Mucosa of descending colon (tissue), 3 donors: ENCODE measurements around the gene ZNF705A. TPM values are rescaled to one million over a fixed set of nuclear protein-coding genes. Genes with fewer than 3 reads are reported as not detected.
"Not testable (repeated sequence)": the region's sequence is repeated elsewhere in the genome, so short reads cannot be mapped to it uniquely, and the experiment has no call there.

Source experiments
- ATAC-seq: fragments of 200-7000 bp; cut with Tn5 transposase; one replicate; pipeline ENCODE4 v1.9.1; 2020; ENCODE audit warnings: mild to moderate bottlenecking, moderate library complexity
- DNase-seq, 3 donors: peaks; one replicate each; pipeline ENCODE4 v3.0.0-alpha.2; 2020
- H3K36me3 ChIP-seq: fragments of 200-600 bp; one replicate; pipeline ENCODE4 v1.8.0; 2021; ENCODE audit warnings: low read depth, mild to moderate bottlenecking
- H3K4me1 ChIP-seq: fragments of 200-600 bp; one replicate; pipeline ENCODE4 v1.8.0; 2021; ENCODE audit warnings: low read depth, mild to moderate bottlenecking
- H3K4me3 ChIP-seq: fragments of 200-600 bp; one replicate; pipeline ENCODE4 v1.8.0; 2021; ENCODE audit warnings: mild to moderate bottlenecking
- H3K9me3 ChIP-seq: fragments of 200-600 bp; one replicate; pipeline ENCODE4 v1.8.0; 2021; ENCODE audit warnings: mild to moderate bottlenecking
- CTCF ChIP-seq: fragments of 200-600 bp; IDR thresholded peaks from one replicate; pipeline ENCODE4 v1.8.0; 2022; ENCODE audit warnings: antibody characterized with exemption, mild to moderate bottlenecking
- intact Hi-C, 2 donors: fragments of 100-400 bp; cut with DNase I in 1 of 2; cut with micrococcal nuclease in 1 of 2; formaldehyde crosslinking; loops; one replicate each; pipeline versions ENCODE4 v1.11.0 to v1.11.1; 2022; cut with DNase I, micrococcal nuclease
- total RNA-seq, 3 donors: library from RNA; stranded (reverse); fragmentation: NEBNext Ultra II Directional in 2 of 3; extraction: Animal tissue kit (Norgen Biotek cat#: 25700) in 2 of 3; gene quantifications; one replicate each; pipeline versions ENCODE4 v1.2.1 to v1.2.4, GENCODE V29; 2021 to 2023
- donor health status: DM: no; HTN: no; CAD: no; lungs with moderate emphysema.
- donor health status: DM: no; HTN: no; CAD: no.
- donor health status: DM: no; HTN: yes; CAD: no.

The ZNF705A gene
- total RNA-seq, 3 donors from 2014 or later: not detected

- H3K4me3 ChIP-seq, intact Hi-C loops, ATAC-seq, H3K9me3 ChIP-seq, H3K4me1 ChIP-seq, H3K36me3 ChIP-seq, DNase-seq: not testable (repeated sequence)
These were observed 41.0 kb downstream of the ZNF705A start for GRCh38 chr12:8197685-8198308.

- H3K9me3 ChIP-seq, DNase-seq, intact Hi-C loops, H3K4me1 ChIP-seq, H3K4me3 ChIP-seq, ATAC-seq, H3K36me3 ChIP-seq: not testable (repeated sequence)
These were observed 62.0 kb downstream of the ZNF705A start for GRCh38 chr12:8218711-8219382.

GRCh38 chr12:8221375-8221774 is 64.6 kb downstream of the ZNF705A start:
- H3K4me3 ChIP-seq, DNase-seq, ATAC-seq, H3K9me3 ChIP-seq, intact Hi-C loops, H3K4me1 ChIP-seq, H3K36me3 ChIP-seq: not testable (repeated sequence)

GRCh38 chr12:8221844-8222243 is 65.0 kb downstream of the ZNF705A start:
- H3K4me3 ChIP-seq, DNase-seq, ATAC-seq, H3K4me1 ChIP-seq, intact Hi-C loops, H3K9me3 ChIP-seq, H3K36me3 ChIP-seq: not testable (repeated sequence)

- H3K36me3 ChIP-seq, intact Hi-C loops, H3K4me3 ChIP-seq, H3K4me1 ChIP-seq, H3K9me3 ChIP-seq, DNase-seq, ATAC-seq: not testable (repeated sequence)
These were observed 65.5 kb downstream of the ZNF705A start for GRCh38 chr12:8222303-8222702.

GRCh38 chr12:8223646-8224045 is 66.8 kb downstream of the ZNF705A start:
- DNase-seq, H3K36me3 ChIP-seq, intact Hi-C loops, H3K4me3 ChIP-seq, ATAC-seq, H3K9me3 ChIP-seq, H3K4me1 ChIP-seq: not testable (repeated sequence)

GRCh38 chr12:8224782-8225181 is 68.0 kb downstream of the ZNF705A start:
- DNase-seq, intact Hi-C loops, ATAC-seq, H3K36me3 ChIP-seq, H3K4me3 ChIP-seq, H3K9me3 ChIP-seq, H3K4me1 ChIP-seq: not testable (repeated sequence)

- no peaks in the 10 kb centered on the region for H3K36me3 ChIP-seq
- H3K4me3 ChIP-seq: no peak overlapping the region
- intact Hi-C loops: no loop called here
- no peaks in the 10 kb centered on the region for H3K4me1 ChIP-seq
- TF ChIP-seq CTCF: no peak
- no peaks in the 10 kb centered on the region for H3K9me3 ChIP-seq
- ATAC-seq (no peak), DNase-seq (no peak)
These were observed 69.5 kb downstream of the ZNF705A start for GRCh38 chr12:8226355-8226754.

GRCh38 chr12:8226992-8227731 is 70.3 kb downstream of the ZNF705A start, which contains the start of gene FAM90A1:
Gene FAM90A1, minus strand, starts transcription at chr12:8227618. Its CDS starts 2,786 bp downstream, at chr12:8224832.
- DNase-seq: peak; percentile 61 to 68 (median 64)
- not testable (repeated sequence) for ATAC-seq

GRCh38 chr12:8227732-8228077 is 70.9 kb downstream of the ZNF705A start:
- H3K4me1 ChIP-seq, DNase-seq, H3K4me3 ChIP-seq, ATAC-seq, intact Hi-C loops, H3K9me3 ChIP-seq, H3K36me3 ChIP-seq: not testable (repeated sequence)

More at GRCh38 chr12:8226992-8227731, 70.3 kb downstream of the ZNF705A start, which contains the start of gene FAM90A1:
- intact Hi-C loops, H3K4me3 ChIP-seq, H3K36me3 ChIP-seq, H3K9me3 ChIP-seq, H3K4me1 ChIP-seq: not testable (repeated sequence)

- intact Hi-C loops, H3K4me3 ChIP-seq, H3K9me3 ChIP-seq, H3K4me1 ChIP-seq, H3K36me3 ChIP-seq, DNase-seq, ATAC-seq: not testable (repeated sequence)
These were observed 71.8 kb downstream of the ZNF705A start for GRCh38 chr12:8228607-8229006.

- DNase-seq, H3K36me3 ChIP-seq, ATAC-seq, H3K4me3 ChIP-seq, intact Hi-C loops, H3K9me3 ChIP-seq, H3K4me1 ChIP-seq: not testable (repeated sequence)
These were observed 72.7 kb downstream of the ZNF705A start for GRCh38 chr12:8229486-8229885.
